Activated CD8-positive, alpha-beta memory T cell treated with anti-CD3 and anti-CD28 coated beads, Interleukin-2, amount 50 U/mL, for 48 hours (primary cell): ENCODE measurements around the gene LCMT1.
"Not testable (repeated sequence)": the region's sequence is repeated elsewhere in the genome, so short reads cannot be mapped to it uniquely, and the experiment has no call there.

Experiments
- DNase-seq: peaks from one replicate; pipeline ENCODE4 v3.0.0-alpha.2; 2020

LCMT1 gene

GRCh38 chr16:25148568-25149215 is 37.1 kb downstream of the LCMT1 start:
- DNase-seq = no peak

GRCh38 chr16:25151996-25152395 is 40.5 kb downstream of the LCMT1 start:
- DNase-seq = no peak

GRCh38 chr16:25155553-25156460 is 44.3 kb downstream of the LCMT1 start:
- peak; percentile 59 for DNase-seq

GRCh38 chr16:25157271-25157875 is 45.8 kb downstream of the LCMT1 start:
- no peak for DNase-seq

- DNase-seq = no peak
These were observed 46.9 kb downstream of the LCMT1 start for GRCh38 chr16:25158401-25158800.

GRCh38 chr16:25161753-25162367 is 50.3 kb downstream of the LCMT1 start:
- no peak for DNase-seq

GRCh38 chr16:25163683-25164082 is 52.1 kb downstream of the LCMT1 start:
- no peak for DNase-seq

GRCh38 chr16:25165284-25165683 is 53.7 kb downstream of the LCMT1 start:
- no peak for DNase-seq

GRCh38 chr16:25167920-25168319 is 56.4 kb downstream of the LCMT1 start:
- not testable (repeated sequence) for DNase-seq

GRCh38 chr16:25171390-25171789 is 59.8 kb downstream of the LCMT1 start:
- no peak for DNase-seq

- DNase-seq = no peak
These were observed 61.3 kb downstream of the LCMT1 start for GRCh38 chr16:25172831-25173230.

- DNase-seq = no peak
These were observed 62.7 kb downstream of the LCMT1 start for GRCh38 chr16:25174285-25174684.

- DNase-seq = no peak
These were observed 64.6 kb downstream of the LCMT1 start for GRCh38 chr16:25176136-25176535.

GRCh38 chr16:25177512-25177830 is 65.9 kb downstream of the LCMT1 start:
- no peak for DNase-seq

GRCh38 chr16:25177831-25178688 is 66.5 kb downstream of the LCMT1 start:
- DNase-seq = no peak

GRCh38 chr16:25181236-25181635 is 69.7 kb downstream of the LCMT1 start:
- not testable (repeated sequence) for DNase-seq

GRCh38 chr16:25184771-25185170 is 73.2 kb downstream of the LCMT1 start:
- no peak for DNase-seq

- no peak for DNase-seq
These were observed 75.9 kb downstream of the LCMT1 start for GRCh38 chr16:25187491-25187795.

GRCh38 chr16:25189305-25189704 is 77.8 kb downstream of the LCMT1 start:
- no peak for DNase-seq

GRCh38 chr16:25192096-25192495 is 80.6 kb downstream of the LCMT1 start:
- DNase-seq = no peak

GRCh38 chr16:25194273-25194878 is 82.8 kb downstream of the LCMT1 start:
- DNase-seq = no peak

GRCh38 chr16:25198021-25198420 is 86.5 kb downstream of the LCMT1 start:
- no peak for DNase-seq
